Measurements from ENCODE around the gene BMP2.

GRCh38 chr20:6732001-6732447 lies 35.5 kb upstream of the BMP2 start:
- TF ChIP-seq RCOR1 (IDR thresholded peaks at IDR 0.05; ENCODE audit: low read depth, low read length) (no peak), ZC3H11A (IDR thresholded peaks at IDR 0.05) (no peak), CTCF (IDR thresholded peaks at IDR 0.05) (no peak), HDAC2 (IDR thresholded peaks at IDR 0.05) (no peak), ESRRA (IDR thresholded peaks at IDR 0.05; ENCODE audit: borderline replicate concordance, low read length) (no peak), HEYL (CRISPR knock-in tag; IDR thresholded peaks at IDR 0.05) (no peak), SREBF2 (IDR thresholded peaks at IDR 0.05) (no peak), CHD2 (IDR thresholded peaks at IDR 0.05; ENCODE audit: low read length, partially characterized antibody) (no peak), CBX8 (IDR thresholded peaks at IDR 0.05) (no peak), RFX5 (IDR thresholded peaks at IDR 0.05) (no peak)

All from A549 (cell line).